A549 (cell line): ENCODE results near the gene UPF2. TPM values are rescaled to one million over a fixed set of nuclear protein-coding genes. Genes with fewer than 3 reads are reported as not detected.
A peak's percentile ranks its signal among the peaks of the same experiment; 100 is the strongest.

Experiments
- ATAC-seq, 2 experiments: fragments of 200-7000 bp in 1 of 2; fragments of >200 bp in 1 of 2; cut with Nextera tagmentation in 1 of 2; cut with Tn5 transposase in 1 of 2; 3 replicates each; pipeline versions ENCODE4 v1.8.0 to v1.9.1; 2018 to 2020; ENCODE audit warnings: mild to moderate bottlenecking in 1 of 2, moderate library complexity in 1 of 2
- CTCF ChIA-PET: fragments of 300-600 bp; sonication (Branson Sonifier 250); formaldehyde crosslinking; extraction: SDS; loops from one replicate; lab custom pipeline; 2021; ENCODE audit warnings: antibody characterized with exemption, inconsistent platforms; lab: Yijun Ruan, JAX
- POLR2A ChIA-PET: fragments of 350-600 bp; formaldehyde crosslinking; extraction: SDS; loops from one replicate; lab custom pipeline; 2021; ENCODE audit warnings: antibody characterized with exemption, inconsistent platforms; lab: Yijun Ruan, JAX
- DNase-seq, 2 experiments: peaks; one replicate each; pipeline versions ENCODE4 v3.0.0 to v3.0.0-alpha.2; 2011 to 2016; ENCODE audit warnings: low read depth in 1 of 2, low spot score in 1 of 2
- FAIRE-seq: peaks from 2 replicates; lab custom pipeline; 2011; peaks lifted over from hg19 to GRCh38; lab: Jason Lieb, UNC
- H3K27ac ChIP-seq, 2 experiments: fragments of >200 bp; sonication (Bioruptor Twin); formaldehyde crosslinking; 3 replicates each; pipeline ENCODE4 v1.5.1; 2016 to 2017
- H3K4me1 ChIP-seq: fragments of >200 bp; sonication (Bioruptor Twin); formaldehyde crosslinking; 3 replicates; pipeline ENCODE4 v1.6.1; 2016
- H3K4me2 ChIP-seq: fragments of >200 bp; sonication (Bioruptor Twin); formaldehyde crosslinking; 3 replicates; pipeline ENCODE4 v1.6.1; 2016
- H3K4me3 ChIP-seq: fragments of >200 bp; sonication (Bioruptor Twin); formaldehyde crosslinking; 3 replicates; pipeline ENCODE4 v1.5.1; 2016
- H3K9me3 ChIP-seq: fragments of >200 bp; sonication (Bioruptor Twin); formaldehyde crosslinking; 3 replicates; pipeline ENCODE4 v1.6.1; 2016
- ATOH8 ChIP-seq: fragments of 250-450 bp; sonication (Bioruptor Pico); IDR thresholded peaks from 2 replicates; pipeline ENCODE4 v1.5.0; 2020; ENCODE audit warnings: low read depth, mild to moderate bottlenecking, moderate library complexity
- CEBPB ChIP-seq, 2 experiments: fragments of >200 bp in 1 of 2; sonication (Bioruptor Twin) in 1 of 2; formaldehyde crosslinking in 1 of 2; IDR thresholded peaks; 2 replicates each; pipeline ENCODE4 v1.6.1; 2012 to 2016
- CHD2 ChIP-seq: fragments of 150-350 bp; IDR thresholded peaks from 2 replicates; pipeline ENCODE4 v1.6.1; 2014; ENCODE audit warnings: low read length; ENCODE audit not compliant: partially characterized antibody
- CTCF ChIP-seq: fragments of >200 bp; sonication (Bioruptor Twin); formaldehyde crosslinking; IDR thresholded peaks from 3 replicates; pipeline ENCODE4 v1.5.1; 2016
- EP300 ChIP-seq, 2 experiments: fragments of >200 bp; sonication (Bioruptor Twin); formaldehyde crosslinking; IDR thresholded peaks; 2 replicates in 1 of 2; 3 replicates in 1 of 2; pipeline ENCODE4 v1.6.1; 2016 to 2017
- FOSB ChIP-seq: fragments of 250-450 bp; sonication (Bioruptor Pico); IDR thresholded peaks from 2 replicates; pipeline ENCODE4 v1.5.0; 2020; ENCODE audit warnings: mild to moderate bottlenecking, moderate library complexity
- FOXS1 ChIP-seq: fragments of 250-450 bp; sonication (Bioruptor Pico); IDR thresholded peaks from 2 replicates; pipeline ENCODE4 v1.5.0; 2020; ENCODE audit warnings: mild to moderate bottlenecking, moderate library complexity
- GATA3 ChIP-seq: IDR thresholded peaks from 2 replicates; pipeline ENCODE4 v1.6.1; 2012; ENCODE audit warnings: borderline replicate concordance
- HDAC2 ChIP-seq: fragments of 200-600 bp; sonication (generic); IDR thresholded peaks from 2 replicates; pipeline ENCODE4 v1.6.1; 2016
- HEYL ChIP-seq: fragments of 250-450 bp; sonication (Bioruptor Pico); IDR thresholded peaks from 2 replicates; pipeline ENCODE4 v1.8.0; 2021; ENCODE audit warnings: mild to moderate bottlenecking, moderate library complexity
- HMGXB4 ChIP-seq: fragments of 250-450 bp; sonication (Bioruptor Pico); IDR thresholded peaks from 2 replicates; pipeline ENCODE4 v1.5.0; 2021; ENCODE audit warnings: mild to moderate bottlenecking, moderate library complexity, borderline replicate concordance
- HOXB5 ChIP-seq: fragments of 250-450 bp; sonication (Bioruptor Pico); IDR thresholded peaks from 2 replicates; pipeline ENCODE4 v1.5.0; 2020; ENCODE audit warnings: mild to moderate bottlenecking, moderate library complexity
- KDM1A ChIP-seq: fragments of 200-600 bp; sonication (generic); IDR thresholded peaks from 2 replicates; pipeline ENCODE4 v1.6.1; 2016; ENCODE audit warnings: low read depth, mild to moderate bottlenecking
- MYC ChIP-seq: IDR thresholded peaks from 2 replicates; pipeline ENCODE4 v1.6.1; 2012; ENCODE audit warnings: mild to moderate bottlenecking, inconsistent platforms, low read length, improper control_type of control experiment, borderline replicate concordance
- NR3C1 ChIP-seq: fragments of >200 bp; sonication (Bioruptor Twin); formaldehyde crosslinking; IDR thresholded peaks from 3 replicates; pipeline ENCODE4 v1.6.1; 2017
- PHF8 ChIP-seq: fragments of 200-600 bp; sonication (generic); IDR thresholded peaks from 2 replicates; pipeline ENCODE4 v1.6.1; 2016; ENCODE audit warnings: low read depth, mild to moderate bottlenecking, antibody characterized with exemption, moderate library complexity, borderline replicate concordance
- POLR2AphosphoS2 ChIP-seq: conservative IDR thresholded peaks from 2 replicates; pipeline ENCODE4 v1.6.1; 2012; ENCODE audit warnings: low read length, improper control_type of control experiment, inconsistent platforms
- RARB ChIP-seq: fragments of 250-450 bp; sonication (Bioruptor Pico); IDR thresholded peaks from 2 replicates; pipeline ENCODE4 v1.8.0; 2021; ENCODE audit warnings: mild to moderate bottlenecking, moderate library complexity
- RCOR1 ChIP-seq: fragments of 150-350 bp; IDR thresholded peaks from 2 replicates; pipeline ENCODE4 v1.6.1; 2014; ENCODE audit warnings: antibody characterized with exemption, low read length, low read depth
- RNF2 ChIP-seq: fragments of 200-600 bp; sonication (generic); IDR thresholded peaks from 2 replicates; pipeline ENCODE4 v1.6.1; 2016; ENCODE audit warnings: low read depth, mild to moderate bottlenecking, antibody characterized with exemption, moderate library complexity, borderline replicate concordance
- SREBF2 ChIP-seq: fragments of 450-650 bp; IDR thresholded peaks from 2 replicates; pipeline ENCODE4 v1.6.1; 2014; ENCODE audit warnings: mild to moderate bottlenecking, moderate library complexity
- USF2 ChIP-seq: fragments of 450-650 bp; IDR thresholded peaks from 2 replicates; pipeline ENCODE4 v1.6.1; 2014; ENCODE audit warnings: antibody characterized with exemption
- ZC3H11A ChIP-seq: fragments of 450-650 bp; IDR thresholded peaks from 2 replicates; pipeline ENCODE4 v1.6.1; 2014; ENCODE audit warnings: antibody characterized with exemption, mild to moderate bottlenecking
- ZNF302 ChIP-seq: fragments of 250-450 bp; sonication (Bioruptor Pico); IDR thresholded peaks from 2 replicates; pipeline ENCODE4 v1.9.0; 2021; ENCODE audit warnings: inconsistent platforms, mild to moderate bottlenecking, moderate library complexity
- WGBS: methylation state at CpG from one replicate; pipeline ENCODE4 v1.1.6; 2017; ENCODE audit errors: missing lambda C conversion rate; 5-methylcytosine and 5-hydroxymethylcytosine counted together
- polyA plus RNA-seq, 4 experiments: library from polyadenylated mRNA; depleted of rRNA in 3 of 4; stranded (reverse); fragments of >200 nt; fragmentation: RNase III in 1 of 4; extraction: RNeasy Plus Mini Kit Qiagen cat#74134 plus additional on column Dnase treatment in 1 of 4; gene quantifications; 2 replicates in 3 of 4; 3 replicates in 1 of 4; pipeline ENCODE4 v1.2.3, GENCODE V29; 2011 to 2017

Gene UPF2
- polyA plus RNA-seq, 2 of the 4 experiments (the other 2 are of a cell fraction): 16.5 to 21.6 TPM

DNA sequence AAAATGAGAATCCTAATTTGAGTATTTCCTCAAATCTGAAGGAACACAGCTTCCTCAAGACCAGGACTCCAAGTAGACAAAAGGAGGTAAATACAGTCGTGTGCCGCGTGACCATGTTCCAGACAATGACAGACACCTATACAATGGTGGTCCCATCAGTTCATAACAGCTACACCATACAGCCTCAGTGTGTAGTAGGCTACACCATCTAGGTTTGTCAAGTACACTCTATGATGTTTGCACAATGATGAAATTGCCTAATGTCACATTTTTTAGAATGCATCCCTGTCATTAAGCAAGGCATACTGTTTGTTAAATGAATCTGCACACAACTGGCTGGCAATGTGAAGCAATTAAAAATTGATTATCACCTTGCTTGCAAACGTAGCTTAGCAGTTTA lies 111.6 kb downstream of the UPF2 start (continued):
- TF ChIP-seq KDM1A (no peak), FOXS1 (CRISPR knock-in tag) (no peak), HEYL (CRISPR knock-in tag) (no peak), ZNF302 (CRISPR knock-in tag) (no peak), HOXB5 (CRISPR knock-in tag) (no peak)

- no peaks in the 10 kb centered on the region for H3K9me3 ChIP-seq
- no peaks in the 10 kb centered on the region; the same call in 2 of the 3 replicates for H3K4me1 ChIP-seq
- TF ChIP-seq MYC (no peak), PHF8 (no peak), CHD2 (no peak), RARB (CRISPR knock-in tag) (no peak), ATOH8 (CRISPR knock-in tag) (no peak), USF2 (no peak), CEBPB (IDR thresholded peaks at IDR 0.05) (peak in 1 of 2 experiments; percentile 23; a peak in 1 of 4 replicates)
- TF ChIP-seq, all 56 proteins: peak for 1
- H3K27ac ChIP-seq: no peak overlapping the region
- FAIRE-seq: no peak
- CTCF ChIA-PET: interaction anchor here (0.7 to 2.5 kb wide), 6 partner anchors 10 to 111 kb away, joined by 3 to 8 read pairs (median 4); no protein-coding TSS in a partner anchor
- 90% methylated on average over 8 of the region's 8 CpGs for WGBS
- no peak for DNase-seq
- no peak overlapping the region for H3K4me3 ChIP-seq
- H3K4me2 ChIP-seq: no peak overlapping the region
- no peak for ATAC-seq
- POLR2A ChIA-PET: no interaction called here
Observed at GRCh38 chr10:11930312-11930978, 112.2 kb downstream of the UPF2 start.

GRCh38 chr10:11927746-11928145 lies 114.9 kb downstream of the UPF2 start:
- no peaks in the 10 kb centered on the region; the same call in 2 of the 3 replicates for H3K4me1 ChIP-seq
- no peaks in the 10 kb centered on the region for H3K9me3 ChIP-seq
- no peak overlapping the region for H3K27ac ChIP-seq
- 95% methylated on average over 3 of the region's 3 CpGs for WGBS
- no peak overlapping the region for H3K4me3 ChIP-seq
- ChIA-PET CTCF (no interaction called here), POLR2A (no interaction called here)
- TF ChIP-seq HDAC2 (no peak), SREBF2 (no peak), ZC3H11A (no peak), NR3C1 (no peak), RCOR1 (no peak), GATA3 (no peak), POLR2AphosphoS2 (no peak), RNF2 (no peak), HMGXB4 (CRISPR knock-in tag) (no peak), FOSB (CRISPR knock-in tag) (no peak), CTCF (no peak), MYC (no peak), EP300 (IDR thresholded peaks at IDR 0.05) (no peak), CEBPB (IDR thresholded peaks at IDR 0.05) (no peak)
- ATAC-seq: no peak
- FAIRE-seq: no peak
- no peak overlapping the region for H3K4me2 ChIP-seq
- DNase-seq: no peak
